ENCODE measurements around the gene GRAMD1B.

- TF ChIP-seq CTCF (IDR thresholded peaks at IDR 0.05) (no peak), EZH2 (IDR thresholded peaks at IDR 0.05; ENCODE audit: borderline replicate concordance, insufficient read depth, low read depth, low read length, poor library complexity, severe bottlenecking) (no peak)
Observed at GRCh38 chr11:123487157-123487744, 57.2 kb downstream of the GRAMD1B start.
